Measurements from ENCODE around the gene PSMD9.

Gene PSMD9

GRCh38 chr12:121892673-121893561 is 4.3 kb downstream of the PSMD9 start:
- no peak for DNase-seq (ENCODE audit: extremely low spot score)
- ChIA-PET CTCF (interaction anchor here (1.0 to 7.8 kb wide), 7 partner anchors 10 to 129 kb away, joined by 3 to 102 read pairs (median 6); partner anchors contain the start of genes CFAP251 and RHOF), POLR2A (no interaction called here)
- TF ChIP-seq, protein P1, sequence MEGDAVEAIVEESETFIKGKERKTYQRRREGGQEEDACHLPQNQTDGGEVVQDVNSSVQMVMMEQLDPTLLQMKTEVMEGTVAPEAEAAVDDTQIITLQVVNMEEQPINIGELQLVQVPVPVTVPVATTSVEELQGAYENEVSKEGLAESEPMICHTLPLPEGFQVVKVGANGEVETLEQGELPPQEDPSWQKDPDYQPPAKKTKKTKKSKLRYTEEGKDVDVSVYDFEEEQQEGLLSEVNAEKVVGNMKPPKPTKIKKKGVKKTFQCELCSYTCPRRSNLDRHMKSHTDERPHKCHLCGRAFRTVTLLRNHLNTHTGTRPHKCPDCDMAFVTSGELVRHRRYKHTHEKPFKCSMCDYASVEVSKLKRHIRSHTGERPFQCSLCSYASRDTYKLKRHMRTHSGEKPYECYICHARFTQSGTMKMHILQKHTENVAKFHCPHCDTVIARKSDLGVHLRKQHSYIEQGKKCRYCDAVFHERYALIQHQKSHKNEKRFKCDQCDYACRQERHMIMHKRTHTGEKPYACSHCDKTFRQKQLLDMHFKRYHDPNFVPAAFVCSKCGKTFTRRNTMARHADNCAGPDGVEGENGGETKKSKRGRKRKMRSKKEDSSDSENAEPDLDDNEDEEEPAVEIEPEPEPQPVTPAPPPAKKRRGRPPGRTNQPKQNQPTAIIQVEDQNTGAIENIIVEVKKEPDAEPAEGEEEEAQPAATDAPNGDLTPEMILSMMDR (IDR thresholded peaks at IDR 0.05; ENCODE audit: control extremely low read depth, extremely low read depth, low read depth, missing control alignments): no peak

DNA sequence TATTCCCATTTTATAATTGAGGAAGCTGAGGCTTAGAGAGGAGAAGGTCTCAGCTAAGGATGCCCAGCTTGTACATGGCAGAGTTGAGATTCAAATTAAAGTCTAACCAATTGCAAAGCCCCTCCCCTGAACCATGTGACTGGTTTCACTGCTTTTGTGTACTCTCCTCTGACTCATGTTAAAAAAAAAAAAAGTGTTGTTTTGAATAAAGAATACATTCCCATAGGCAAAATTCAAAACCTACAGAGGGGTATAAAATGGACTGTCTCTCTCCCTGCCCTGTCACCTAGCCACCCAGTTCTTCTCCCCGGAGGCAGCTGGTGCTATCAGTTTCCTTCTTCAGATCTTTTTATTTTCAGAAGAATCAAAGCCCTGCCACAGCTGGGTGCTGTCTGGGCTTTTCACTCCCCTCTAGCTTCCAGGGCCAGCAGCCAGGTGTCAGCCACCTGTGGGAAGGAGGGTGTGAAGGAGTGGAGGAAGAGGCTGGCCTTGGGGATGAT is 5.4 kb downstream of the PSMD9 start:
- CTCF ChIA-PET: interaction anchor here (1.0 to 7.8 kb wide), 7 partner anchors 9 to 130 kb away, joined by 3 to 102 read pairs (median 6); partner anchors contain the start of genes CFAP251 and RHOF
- TF ChIP-seq, protein P1 (IDR thresholded peaks at IDR 0.05; ENCODE audit: control extremely low read depth, extremely low read depth, low read depth, missing control alignments): no peak
- DNase-seq (ENCODE audit: extremely low spot score): no peak
- POLR2A ChIA-PET: no interaction called here

DNA sequence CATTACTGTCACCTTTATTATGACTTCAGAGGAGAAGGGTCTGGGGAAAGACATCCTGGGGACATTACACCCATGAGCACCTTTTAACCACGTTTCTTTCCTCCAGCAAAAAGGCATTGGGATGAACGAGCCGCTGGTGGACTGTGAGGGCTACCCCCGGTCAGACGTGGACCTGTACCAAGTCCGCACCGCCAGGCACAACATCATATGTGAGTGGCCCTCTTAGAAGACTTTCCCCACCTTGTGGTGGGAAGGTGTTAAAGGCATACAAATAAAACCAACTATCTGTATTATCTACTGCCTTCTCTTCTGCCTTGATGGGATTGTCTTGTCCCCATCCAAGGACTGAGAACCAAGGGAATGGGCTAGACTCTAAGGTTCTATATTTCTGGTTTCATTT is 6.0 kb downstream of the PSMD9 start:
- ChIA-PET CTCF (interaction anchor here (0.7 to 7.8 kb wide), 6 partner anchors 8 to 131 kb away, joined by 3 to 102 read pairs (median 4); partner anchors contain the start of genes CFAP251 and RHOF), POLR2A (no interaction called here)
- TF ChIP-seq, protein P1 (IDR thresholded peaks at IDR 0.05; ENCODE audit: control extremely low read depth, extremely low read depth, low read depth, missing control alignments): peak; percentile 18
- no peak for DNase-seq (ENCODE audit: extremely low spot score)

DNA sequence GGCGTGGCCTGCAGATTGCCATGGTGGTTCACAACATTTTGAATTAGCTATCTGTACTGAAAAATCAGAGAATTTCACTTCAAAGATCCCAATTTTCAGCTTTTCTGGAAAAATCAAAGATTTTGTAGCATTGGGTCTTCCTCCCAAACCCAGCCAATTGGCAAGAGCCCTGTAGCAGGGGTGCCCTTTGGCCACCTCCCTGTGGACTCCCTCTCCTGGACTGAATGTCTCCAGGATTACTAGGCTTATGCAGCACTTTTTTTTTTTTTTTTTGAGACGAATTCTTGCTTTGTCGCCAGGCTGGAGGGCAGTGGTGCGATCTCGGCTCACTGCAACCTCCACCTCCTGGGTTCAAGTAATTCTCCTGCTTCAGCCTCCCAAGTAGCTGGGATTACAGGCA is 9.7 kb downstream of the PSMD9 start:
- ChIA-PET POLR2A (no interaction called here), CTCF (interaction anchor here (1.0 kb wide), 2 partner anchors 9 to 104 kb away, joined by 3 to 4 read pairs; partner anchors contain the start of gene PSMD9)
- TF ChIP-seq, protein P1 (IDR thresholded peaks at IDR 0.05; ENCODE audit: control extremely low read depth, extremely low read depth, low read depth, missing control alignments): no peak
- no peak for DNase-seq (ENCODE audit: extremely low spot score)

DNA sequence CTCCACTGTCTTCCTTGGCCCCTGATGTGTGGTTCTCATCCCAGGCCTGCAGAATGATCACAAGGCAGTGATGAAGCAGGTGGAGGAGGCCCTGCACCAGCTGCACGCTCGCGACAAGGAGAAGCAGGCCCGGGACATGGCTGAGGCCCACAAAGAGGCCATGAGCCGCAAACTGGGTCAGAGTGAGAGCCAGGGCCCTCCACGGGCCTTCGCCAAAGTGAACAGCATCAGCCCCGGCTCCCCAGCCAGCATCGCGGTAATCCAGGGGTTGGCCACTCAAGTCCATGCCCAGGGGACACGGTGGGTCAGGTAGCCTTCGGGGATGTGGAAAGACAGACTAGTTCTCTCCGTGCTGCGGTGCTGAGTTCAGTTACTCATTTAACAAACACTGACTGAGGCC is 11.0 kb downstream of the PSMD9 start:
- TF ChIP-seq, protein P1 (IDR thresholded peaks at IDR 0.05; ENCODE audit: control extremely low read depth, extremely low read depth, low read depth, missing control alignments): no peak
- ChIA-PET CTCF (interaction anchor here (0.7 kb wide), 1 partner anchor 104 kb away, joined by 4 read pairs; no protein-coding TSS in a partner anchor), POLR2A (no interaction called here)
- DNase-seq (ENCODE audit: extremely low spot score): no peak

GRCh38 chr12:121903202-121903601 is 14.6 kb downstream of the PSMD9 start:
- TF ChIP-seq, protein P1 (IDR thresholded peaks at IDR 0.05; ENCODE audit: control extremely low read depth, extremely low read depth, low read depth, missing control alignments): no peak
- CTCF ChIA-PET: interaction anchor here (1.2 to 1.4 kb wide), 2 partner anchors 9 to 15 kb away, joined by 4 to 6 read pairs; partner anchors contain the start of gene PSMD9
- POLR2A ChIA-PET: no interaction called here
- DNase-seq (ENCODE audit: extremely low spot score): no peak

Data from GM10248 (cell line).